GM18520 (cell line): Measurements from ENCODE around the gene SRSF9.

Source experiments
- ATAC-seq: cut with Tn5 transposase; IDR thresholded peaks from one replicate; pipeline ENCODE4 v1.9.1; 2021; ENCODE audit not compliant: unreplicated experiment

Gene SRSF9

DNA sequence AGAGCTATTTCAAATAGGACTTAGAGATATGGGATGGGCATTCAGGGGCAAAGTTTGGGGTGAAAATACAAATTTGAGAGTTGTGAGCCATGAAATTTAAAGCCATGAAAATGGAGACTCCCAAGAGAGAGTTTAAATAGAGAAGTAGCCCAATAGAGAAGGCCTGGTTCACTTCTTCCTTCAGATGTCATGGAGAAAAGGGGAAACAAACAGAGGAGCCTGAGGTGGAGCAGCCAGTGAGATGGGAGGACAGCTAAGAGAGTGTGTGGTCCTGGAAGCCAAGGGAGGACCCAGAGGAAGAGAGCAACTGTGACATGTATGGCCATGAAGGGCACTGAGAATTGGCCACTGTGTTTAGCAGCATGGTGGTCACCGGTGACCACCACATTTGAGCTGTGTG lies 14.1 kb upstream of the SRSF9 start:
- ATAC-seq: no peak

DNA sequence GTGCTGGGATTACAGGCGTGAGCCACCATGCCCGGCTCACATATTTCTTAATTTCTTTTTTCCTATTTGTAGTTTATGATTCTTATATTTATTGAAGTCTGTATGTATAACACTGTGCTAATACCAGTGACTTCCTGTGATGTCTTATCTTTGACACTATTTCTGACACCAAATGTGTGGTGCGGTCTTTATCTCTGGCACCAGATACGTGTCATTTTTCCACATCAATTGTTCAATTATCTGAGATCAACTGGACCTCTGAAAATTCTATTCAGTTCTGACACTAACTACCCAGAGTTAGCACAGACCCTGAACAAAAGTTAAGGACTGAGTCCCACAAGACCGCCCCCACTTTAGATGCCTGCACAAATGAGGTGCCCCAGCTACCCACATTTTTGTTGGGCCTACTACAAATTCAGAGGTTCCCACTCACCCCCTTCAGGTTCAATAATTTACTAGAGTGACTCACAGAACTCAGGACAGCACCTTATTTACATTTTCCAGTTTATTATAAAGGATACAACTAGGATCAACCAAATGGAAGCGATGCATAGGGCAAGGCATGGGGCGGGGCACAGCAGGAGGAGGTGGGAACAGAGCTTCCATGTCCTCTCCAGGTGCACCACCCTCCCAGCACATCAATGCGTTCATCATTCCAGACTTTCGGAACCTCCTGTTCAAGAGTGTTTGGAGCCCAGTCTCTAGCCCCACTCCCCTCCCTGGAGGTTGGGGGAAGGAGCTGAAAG lies 11.6 kb upstream of the SRSF9 start:
- ATAC-seq: no peak

DNA sequence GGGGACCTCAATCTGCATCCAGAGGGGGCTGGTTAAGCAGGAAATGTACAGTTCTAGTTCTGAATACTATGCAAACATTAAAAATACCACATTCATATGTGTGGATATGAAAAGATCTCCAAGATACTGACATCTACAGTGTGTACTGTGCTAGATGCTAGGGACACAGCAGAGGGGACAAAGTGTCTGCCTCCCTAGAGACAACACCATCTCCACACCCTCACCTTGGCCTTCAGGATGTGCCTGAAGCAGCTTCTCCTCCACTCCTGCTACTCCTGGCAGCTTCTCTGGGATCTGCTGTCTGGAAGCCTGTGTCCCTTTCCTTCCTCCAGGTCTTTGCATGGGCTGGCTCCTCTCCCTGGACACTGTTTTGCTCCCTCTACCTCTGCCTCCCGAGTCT lies 10.7 kb upstream of the SRSF9 start:
- ATAC-seq: no peak

- no peak for ATAC-seq
These were observed 9.9 kb upstream of the SRSF9 start for GRCh38 chr12:120479458-120479857.

DNA sequence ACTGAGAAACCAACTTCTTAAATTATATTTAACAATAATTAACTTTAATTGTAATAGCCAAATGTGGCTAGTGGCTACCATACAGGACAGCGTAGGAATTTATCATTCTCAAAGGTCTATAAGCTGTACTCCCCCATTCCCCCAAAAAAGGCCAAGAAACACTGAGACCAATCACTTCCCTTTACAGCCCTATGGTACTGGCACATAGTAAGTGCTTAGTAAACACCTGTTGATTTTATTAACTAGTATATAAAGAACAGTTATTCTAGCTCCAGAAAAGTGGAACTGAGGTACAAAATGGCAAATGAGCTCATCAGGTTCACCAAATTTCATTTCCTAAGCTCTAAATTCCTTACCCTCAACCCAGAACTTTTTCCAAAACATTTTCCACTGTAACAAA lies 6.1 kb upstream of the SRSF9 start:
- no peak for ATAC-seq

DNA sequence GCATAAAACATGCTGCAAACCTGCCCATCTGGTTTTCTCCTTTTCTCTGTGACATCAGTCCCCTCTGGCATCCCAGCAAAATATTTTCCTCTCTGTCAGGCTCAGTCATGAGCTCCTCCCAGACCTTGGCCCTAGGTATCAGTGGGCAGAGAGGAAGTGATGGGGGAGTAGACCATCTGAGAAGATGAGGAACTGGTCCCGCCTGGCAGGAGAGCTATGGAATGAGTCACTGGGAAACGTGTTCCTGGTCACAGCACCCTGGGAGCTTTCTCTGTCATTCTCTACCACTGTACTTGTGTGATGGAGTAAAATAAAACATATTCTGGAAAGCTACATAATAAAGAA lies 5.0 kb upstream of the SRSF9 start:
- no peak for ATAC-seq

- no peak for ATAC-seq
These were observed 4.5 kb upstream of the SRSF9 start for GRCh38 chr12:120473807-120474615.

DNA sequence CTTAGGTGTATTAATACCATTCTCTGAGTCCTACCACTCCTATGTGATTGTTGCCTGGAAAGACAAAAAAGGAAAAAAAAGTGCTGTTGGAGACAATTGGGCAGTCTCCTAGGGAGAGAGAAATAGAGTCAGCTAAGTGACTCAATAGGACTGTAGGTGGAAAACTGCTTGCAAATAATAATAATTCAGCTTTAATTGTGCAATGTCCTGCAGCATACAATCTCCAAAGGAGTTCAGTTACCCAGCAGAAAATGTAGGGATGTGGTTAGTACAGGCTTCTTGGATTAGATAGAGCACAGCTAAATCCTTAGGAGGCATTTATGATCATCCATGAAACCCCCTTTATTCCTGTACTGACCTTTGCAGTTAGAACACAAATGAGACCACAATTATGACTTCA lies 3.0 kb upstream of the SRSF9 start:
- ATAC-seq: no peak

DNA sequence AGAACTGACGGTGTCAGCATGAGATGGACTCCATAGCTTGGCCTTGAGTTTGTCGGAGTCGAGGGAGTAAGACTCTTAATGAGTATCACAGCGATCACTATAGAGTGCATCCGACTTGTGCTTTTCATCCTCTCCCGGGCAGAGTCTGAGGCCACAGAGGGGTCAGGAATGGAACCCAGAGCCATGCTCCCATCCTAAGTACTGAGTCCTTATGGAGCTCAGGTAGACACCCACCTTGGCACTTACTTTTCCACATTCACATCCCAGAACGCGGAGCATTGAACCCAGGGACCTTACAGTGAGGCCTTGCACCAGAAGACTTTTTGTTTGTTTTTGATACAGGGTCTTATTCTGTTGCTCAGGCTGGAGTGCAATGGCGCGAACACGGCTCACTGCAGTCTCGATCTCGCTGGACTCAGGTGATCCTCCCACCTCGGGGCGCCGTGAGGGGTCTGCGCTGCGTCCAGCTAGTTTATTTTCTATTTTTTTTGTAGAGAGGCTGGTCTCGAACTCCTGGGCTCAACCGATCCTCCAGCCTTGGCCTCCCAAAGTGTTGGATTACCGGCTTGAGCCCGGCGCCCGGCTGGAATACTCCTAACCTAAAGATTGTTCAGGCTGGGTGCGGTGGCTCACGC lies 719 bp upstream of the SRSF9 start:
- no peak for ATAC-seq

GRCh38 chr12:120468821-120469449 lies 613 bp downstream of the SRSF9 start:
- ATAC-seq: no peak

DNA sequence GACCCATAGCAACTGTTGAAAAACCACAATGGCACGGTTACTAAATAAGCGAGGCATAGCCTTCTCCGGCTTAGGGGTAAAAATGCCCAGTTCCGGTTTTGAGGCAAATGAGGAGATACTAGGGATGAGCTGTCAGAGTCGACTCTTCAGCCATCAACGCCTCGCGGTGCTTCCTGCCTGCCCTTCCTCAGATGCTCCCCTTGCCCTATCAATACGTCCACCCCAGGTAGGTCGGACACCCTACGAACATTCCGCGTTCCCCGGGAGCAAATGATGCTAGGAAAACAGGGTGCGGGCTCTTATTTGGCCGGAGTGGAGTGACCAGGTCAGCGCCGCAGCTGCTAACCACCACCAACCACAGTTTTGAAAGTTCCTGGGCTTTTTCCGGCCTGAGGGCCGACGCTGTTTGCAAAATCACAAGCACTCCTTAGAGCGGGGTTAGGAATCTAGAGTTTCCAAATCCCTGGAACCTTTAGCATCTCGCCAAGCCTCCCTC lies 1.2 kb downstream of the SRSF9 start:
- no peak for ATAC-seq

DNA sequence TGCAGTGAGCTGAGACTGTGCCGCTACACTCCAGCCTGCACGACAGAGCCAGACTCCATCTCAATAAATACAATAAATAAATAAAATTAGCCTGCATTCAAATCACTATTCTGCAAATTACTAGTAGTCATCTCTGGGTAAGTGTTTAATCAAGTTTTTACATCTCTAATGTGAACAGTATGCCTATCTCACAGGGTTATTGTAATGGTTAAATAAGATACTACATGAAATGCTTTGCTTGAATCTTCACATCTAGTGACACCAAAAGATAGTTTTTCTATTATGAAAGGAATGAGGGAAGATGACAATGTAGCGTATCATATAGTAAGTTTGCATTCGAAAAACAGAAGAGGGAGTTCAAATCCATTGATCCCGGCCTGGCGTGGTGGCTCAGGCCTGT lies 2.1 kb downstream of the SRSF9 start:
- ATAC-seq: no peak

GRCh38 chr12:120466560-120467315 lies 2.8 kb downstream of the SRSF9 start:
- ATAC-seq: no peak

DNA sequence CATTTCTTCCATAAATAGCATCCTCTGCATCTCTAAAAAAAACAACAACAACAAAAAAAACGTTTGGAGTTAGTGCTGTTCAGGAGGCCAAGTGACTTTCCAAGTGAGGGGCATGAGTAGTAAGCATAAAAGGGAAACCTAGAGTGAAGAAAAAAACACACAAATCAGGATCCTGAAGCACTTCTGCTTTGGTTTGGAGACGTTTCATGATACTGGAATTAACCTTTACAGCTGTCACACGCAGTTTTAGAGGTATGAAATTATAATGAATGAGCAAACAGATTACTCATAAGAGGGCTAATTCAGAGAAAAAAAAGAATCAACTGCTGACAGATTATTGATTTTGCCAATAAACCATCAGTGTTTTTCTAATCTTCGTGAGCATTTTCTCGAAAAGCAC lies 3.8 kb downstream of the SRSF9 start:
- ATAC-seq: no peak

DNA sequence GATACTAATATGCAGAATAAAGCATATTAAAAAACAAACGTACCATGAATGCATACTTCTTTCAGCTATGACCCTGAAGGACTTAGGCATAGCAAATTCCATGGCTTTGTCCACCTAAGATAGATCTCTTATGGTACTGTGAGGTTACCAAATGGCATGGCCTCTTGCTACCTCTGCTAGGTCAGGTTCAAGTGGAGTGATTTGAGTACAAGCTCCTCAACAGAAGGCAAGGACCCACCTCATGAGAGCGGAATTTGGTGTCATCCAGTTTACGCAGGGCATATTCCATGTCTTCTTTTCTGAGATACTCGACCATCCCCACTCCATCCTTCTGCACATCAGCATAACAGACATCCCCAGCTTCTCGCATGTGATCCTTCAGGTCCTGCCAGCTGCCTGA lies 5.8 kb downstream of the SRSF9 start:
- no peak for ATAC-seq

DNA sequence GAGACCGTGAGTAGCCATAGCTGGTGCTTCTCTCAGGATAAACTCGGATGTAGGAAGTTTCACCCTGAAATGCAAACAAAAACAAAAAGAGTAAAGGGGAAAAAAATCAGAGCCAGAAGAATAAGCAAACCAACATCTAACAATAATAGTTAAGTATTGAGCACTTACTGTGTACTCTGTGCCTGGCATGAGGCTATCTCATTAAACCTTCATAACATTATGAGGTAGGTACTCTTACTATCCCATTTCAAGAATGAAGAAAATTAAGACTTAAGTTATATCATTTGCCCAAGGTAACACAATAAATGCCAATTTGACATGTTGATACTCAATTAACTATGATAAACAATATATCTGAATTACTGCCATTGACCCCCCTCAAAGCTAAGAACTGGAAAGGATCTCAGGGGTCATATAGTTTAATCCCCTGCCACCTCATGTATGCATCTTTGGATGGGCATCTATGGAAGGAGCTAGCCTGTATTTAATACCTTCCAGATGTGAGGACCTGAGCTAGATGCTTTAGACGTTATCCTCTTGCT lies 7.4 kb downstream of the SRSF9 start:
- no peak for ATAC-seq

GRCh38 chr12:120460157-120460556 lies 9.4 kb downstream of the SRSF9 start:
- ATAC-seq: no peak

DNA sequence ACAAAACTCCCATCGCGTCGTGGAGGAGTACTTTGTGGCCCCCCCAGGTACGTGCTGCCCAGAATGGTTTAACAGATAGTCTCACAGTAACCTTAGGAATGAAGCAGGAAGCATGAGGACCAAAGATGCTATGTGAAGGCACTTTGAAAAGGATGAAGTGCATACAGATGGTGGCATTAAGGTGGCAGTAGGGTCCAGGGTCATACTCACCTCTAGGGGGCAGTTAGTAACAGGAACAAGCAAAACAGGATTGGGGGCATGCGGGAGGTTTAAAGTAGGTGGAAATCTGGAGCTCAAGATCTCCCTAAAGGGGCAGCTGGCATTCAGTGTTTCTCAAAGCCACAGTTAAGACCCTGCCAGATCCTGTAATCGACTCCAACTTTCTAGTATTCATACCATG lies 12.4 kb downstream of the SRSF9 start:
- ATAC-seq: no peak

- ATAC-seq: no peak
These were observed 14.2 kb downstream of the SRSF9 start for GRCh38 chr12:120455302-120455701.

DNA sequence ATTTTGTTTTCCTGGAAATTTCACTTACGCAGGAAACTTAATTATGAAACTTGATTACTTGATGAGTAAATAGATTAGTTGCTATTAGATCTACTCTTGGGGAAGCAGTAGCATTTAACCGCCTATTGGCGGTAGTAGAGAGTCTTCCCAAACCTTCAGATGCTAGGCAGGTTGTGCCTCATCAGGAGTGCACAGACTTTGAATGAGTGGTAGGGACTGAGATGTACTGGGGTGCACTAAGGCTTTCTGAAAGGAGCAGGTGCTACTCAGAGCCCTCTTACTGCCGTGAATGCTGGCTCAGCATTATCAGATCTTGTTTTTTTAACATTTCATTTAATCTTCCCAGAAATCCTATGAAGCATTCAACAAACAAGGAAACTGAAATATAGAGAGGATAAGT lies 15.6 kb downstream of the SRSF9 start:
- no peak for ATAC-seq
